SH-SY5Y (cell line): Measurements from ENCODE around the gene MPRIP.

ENCODE experiments used
- GATA2 ChIP-seq: IDR thresholded peaks from 2 replicates; pipeline ENCODE4 v1.6.1; 2011; ENCODE audit warnings: mild to moderate bottlenecking, low read depth, low read length
- GATA3 ChIP-seq: IDR thresholded peaks from 2 replicates; pipeline ENCODE4 v1.6.1; 2011; ENCODE audit warnings: low read depth, mild to moderate bottlenecking, low read length, moderate library complexity

GRCh38 chr17:16994631-16995030, 47.6 kb upstream of the MPRIP start:
- TF ChIP-seq GATA3: no peak
- TF ChIP-seq GATA2: no peak
